ENCODE data around the gene EXOSC2.
A peak's percentile ranks its signal among the peaks of the same experiment; 100 is the strongest.

The EXOSC2 gene

DNA sequence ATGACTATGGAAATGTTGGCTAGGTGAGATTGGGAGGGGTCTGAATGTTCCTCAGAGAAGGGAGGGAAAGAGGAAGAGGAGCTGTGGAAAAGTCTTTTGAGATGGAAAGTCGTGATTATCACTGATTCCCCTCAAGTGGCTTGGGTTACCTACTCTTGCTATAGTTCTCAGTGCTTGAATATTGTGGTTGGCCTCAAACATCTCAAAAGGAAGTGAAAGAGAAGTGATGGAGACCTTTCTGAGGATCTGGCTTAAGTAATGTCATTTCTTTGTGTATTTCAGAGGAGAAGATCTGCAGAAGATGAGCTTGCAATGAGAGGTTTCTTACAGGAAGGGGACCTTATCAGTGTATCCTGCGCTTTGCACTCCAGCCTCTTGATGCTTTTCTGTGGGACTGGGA is 5.5 kb downstream of the EXOSC2 start:
- no peak for DNase-seq

DNA sequence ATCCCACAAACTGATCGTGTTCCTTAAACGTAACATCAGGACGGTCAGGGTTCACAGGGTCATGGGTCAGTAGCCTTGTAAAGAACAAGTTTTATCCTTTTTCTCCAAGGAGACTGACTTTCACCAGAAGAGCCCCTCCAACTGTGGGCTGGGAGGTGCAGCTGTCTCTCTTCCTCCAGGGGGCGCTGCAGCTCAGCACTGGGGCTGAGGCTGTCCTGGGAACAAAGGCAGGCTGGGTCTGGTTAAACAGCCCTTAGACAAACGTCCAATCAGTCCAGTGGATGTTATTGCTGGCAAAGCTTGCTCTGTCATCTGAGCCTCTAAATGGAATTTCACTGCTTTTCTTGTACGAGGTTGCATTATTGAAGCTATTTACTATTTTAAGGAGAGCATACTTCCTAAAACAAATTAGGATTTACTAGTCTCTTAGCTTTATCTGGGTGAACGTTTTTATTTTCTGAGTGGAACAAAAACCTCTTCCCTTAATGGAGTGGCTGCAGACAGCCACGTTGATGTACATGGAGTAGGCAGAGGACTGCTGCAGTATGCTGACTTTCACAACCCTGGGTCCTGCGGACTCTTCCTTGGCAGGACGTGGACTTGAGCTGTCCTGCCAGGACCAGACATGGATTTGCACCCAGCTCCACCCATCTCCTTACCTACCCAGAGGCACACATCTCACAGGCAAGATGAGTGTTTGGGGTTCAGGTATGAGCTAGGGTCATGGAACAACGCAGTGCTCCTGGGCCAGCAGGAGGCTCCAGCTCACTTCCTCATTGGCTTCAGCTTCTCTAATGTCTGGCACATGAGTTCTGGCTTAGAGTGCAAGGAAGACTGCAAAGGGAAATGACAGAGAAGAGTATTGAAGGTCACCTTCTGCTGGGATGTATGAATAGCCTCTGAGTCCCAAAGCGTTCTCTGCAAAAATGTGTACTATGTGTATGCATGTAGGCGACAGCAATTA is 7.8 kb downstream of the EXOSC2 start:
- DNase-seq = peak; percentile 47 to 70

DNA sequence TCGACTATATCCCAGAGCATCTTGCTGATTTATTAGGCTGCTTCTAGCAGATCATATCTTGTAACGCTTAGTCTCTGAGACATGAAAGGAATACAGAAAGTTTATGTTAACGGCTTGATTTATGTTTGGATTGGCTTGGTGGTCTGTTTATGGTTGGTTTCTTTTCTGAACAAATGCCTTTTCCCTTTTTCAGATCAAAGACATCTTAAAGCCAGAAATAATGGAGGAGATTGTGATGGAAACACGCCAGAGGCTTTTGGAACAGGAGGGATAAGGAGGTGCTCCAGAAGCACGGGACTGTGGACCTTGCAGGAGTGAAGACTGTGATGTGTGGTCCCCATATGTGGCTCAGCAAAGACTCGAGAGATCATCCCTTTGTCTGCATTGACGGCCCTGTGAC is 9.9 kb downstream of the EXOSC2 start:
- DNase-seq = no peak

DNA sequence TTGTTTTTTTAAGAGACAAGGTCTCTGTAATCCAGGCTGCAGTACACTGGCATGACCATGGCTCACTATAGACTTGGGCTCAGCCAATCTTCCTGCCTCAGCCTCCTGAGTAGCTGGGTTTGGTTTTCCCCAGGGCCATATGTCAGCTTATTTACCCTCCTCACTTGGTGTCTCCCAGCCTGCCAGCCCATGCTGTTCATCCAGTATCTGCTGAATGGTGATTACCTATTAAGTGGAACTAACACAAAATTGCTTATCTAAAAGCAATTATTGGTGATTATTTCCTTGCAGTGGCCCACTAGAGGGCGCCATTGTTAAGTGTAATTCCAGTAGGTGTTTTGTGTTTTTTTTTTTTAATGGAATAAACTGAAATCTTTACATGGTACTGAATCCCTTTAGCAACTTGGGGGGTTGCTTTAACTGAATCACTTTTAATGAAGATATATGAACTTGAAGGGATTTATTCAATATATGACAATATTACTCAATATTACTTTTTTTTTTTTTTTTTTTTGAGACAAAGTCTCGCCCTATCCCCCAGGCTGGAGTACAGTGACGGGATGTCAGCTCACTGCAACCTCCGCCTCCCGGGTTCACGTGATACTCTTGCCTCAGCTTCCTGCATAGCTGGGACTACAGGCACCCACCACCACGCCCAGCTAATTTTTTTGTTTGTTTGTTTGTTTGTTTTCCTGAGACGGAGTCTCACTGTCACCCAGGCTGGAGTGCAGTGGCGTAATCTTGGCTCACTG is 13.8 kb downstream of the EXOSC2 start:
- DNase-seq = peak; percentile 51 to 64

DNA sequence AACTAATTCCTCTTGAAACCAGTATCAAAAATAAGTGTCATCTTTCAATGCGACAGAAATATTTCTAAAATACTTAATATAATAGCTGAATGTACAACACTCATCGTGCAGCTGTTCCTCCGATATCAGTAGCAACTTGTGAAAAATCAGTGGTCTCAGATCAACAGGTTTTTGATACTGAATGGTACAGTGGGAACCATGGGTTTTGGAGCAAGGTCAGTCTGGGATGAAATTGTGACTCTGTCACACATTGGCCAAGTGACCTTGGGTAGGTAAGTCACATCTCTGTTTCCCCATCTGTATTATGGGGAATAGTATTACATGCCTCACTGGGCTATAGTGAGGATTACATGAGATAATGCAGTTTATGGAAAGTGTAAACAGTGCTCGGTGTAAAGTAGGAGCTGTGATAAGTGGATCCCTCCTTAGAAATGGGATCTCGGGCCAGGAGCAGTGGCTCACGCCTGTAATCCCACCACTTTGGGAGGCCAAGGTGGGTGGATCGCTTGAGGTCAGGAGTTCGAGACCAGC is 17.3 kb downstream of the EXOSC2 start:
- no peak for DNase-seq

DNA sequence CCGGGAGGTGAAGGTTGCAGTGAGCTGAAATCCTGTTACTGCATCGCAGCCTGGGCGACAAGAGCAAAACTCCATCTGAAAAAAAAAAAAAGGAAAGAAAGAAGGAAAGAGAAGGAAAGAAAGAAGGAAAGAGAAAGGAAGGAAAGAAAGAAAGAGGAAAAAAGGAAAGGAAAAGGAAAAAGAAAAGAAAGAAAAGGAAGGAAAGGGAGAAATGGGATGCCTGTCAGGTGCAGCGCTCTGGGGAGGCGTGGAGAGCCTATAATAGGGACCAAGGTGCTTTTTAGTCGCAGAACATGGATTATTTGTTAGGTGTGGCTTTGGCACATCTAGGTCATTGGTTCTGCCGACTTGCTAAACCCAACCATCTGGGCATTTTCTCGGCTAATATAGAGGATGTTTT is 17.9 kb downstream of the EXOSC2 start:
- DNase-seq = no peak

DNA sequence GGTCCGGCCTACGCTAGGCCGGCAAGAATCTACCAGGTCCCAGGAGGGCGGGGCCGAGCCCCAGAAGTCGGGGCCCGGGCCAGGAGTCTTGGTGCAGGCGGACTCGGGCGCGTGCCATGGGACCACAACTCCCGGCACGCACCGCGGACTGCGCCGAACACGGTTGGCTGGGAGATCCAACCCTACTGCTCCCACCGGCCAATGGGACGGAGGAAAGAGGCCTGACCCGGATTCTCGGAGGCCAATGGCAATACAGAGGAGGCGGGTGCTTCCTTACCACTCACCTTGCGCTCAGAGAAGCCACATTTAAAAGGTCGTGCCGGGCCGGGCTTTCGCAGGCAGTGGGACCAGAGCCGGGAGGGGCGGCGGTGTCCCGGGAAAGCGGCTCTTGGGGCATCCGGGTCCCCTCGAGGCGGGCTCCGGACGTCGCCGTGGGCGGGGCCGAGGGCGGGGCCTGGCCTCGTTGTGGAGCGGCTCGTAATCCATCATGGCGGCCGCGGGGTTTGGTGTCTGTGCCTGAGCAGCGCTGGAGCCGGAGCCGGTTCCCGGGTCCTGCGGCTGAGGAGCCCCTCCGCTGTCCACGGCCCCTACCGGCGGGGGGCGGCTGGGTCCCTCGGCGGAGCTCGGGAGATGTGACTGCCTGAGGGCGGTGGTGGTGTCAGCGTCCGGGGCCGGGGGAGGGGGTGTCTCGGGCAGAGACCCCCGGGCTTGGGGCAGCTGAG is 19.1 kb downstream of the EXOSC2 start:
- DNase-seq = peak; percentile 91 to 96

DNA sequence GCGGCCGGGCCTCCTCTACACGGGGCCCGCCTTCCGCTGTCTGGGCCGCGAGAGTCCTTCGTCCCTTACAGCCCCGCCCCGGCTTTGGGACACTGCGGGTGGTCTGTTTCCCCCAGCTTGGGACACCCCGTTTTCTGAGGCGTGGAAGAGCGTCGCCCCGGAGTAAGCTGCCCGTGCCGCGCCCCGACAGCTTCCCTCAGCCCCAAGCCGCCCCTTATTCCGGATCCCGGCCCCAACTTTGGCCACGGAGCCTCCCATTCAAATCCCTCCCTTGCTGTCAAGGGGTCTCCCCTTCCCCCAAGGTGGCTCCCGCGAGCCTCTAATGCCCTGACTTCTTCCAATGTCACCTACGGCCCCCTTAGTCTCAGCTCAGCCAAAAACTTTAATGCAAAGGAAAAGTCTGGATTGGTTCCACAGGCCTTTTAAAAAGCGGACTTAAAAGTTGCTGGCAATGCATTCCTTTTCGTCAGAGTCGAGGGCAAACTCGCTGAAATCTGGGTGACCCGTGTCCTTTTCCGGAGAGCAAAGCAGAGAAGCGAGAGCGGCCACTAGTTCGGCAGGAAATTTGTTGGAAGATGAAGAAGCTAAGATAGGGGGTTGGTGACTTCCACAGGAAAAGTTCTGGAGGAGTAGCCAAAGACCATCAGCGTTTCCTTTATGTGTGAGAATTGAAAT is 19.8 kb downstream of the EXOSC2 start:
- no peak for DNase-seq

DNA sequence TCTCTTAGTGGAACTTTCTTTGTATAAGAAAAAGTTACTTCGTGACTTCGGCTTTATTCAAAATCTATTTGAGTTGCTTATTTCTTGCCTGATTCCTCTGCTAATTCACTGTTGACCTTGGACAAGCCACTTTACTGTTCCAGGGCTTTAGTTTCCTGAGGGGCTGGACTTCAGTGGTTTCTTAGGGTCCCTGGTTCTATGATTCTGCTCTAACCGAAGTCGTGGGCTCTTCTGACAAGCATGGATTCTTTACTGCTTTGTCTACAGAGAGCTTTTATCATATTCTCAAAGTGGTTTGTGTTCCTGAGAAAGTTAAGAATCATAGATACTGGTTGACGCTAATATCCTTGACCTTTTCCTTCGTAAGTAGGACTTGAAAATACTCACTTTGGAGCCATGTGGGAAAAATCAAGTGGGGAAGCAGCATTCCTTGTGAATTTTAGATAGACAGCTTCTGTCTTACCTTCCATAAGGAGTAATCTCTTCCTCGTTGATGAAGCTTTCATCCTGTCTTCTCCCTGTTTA is 21.1 kb downstream of the EXOSC2 start:
- DNase-seq = no peak

DNA sequence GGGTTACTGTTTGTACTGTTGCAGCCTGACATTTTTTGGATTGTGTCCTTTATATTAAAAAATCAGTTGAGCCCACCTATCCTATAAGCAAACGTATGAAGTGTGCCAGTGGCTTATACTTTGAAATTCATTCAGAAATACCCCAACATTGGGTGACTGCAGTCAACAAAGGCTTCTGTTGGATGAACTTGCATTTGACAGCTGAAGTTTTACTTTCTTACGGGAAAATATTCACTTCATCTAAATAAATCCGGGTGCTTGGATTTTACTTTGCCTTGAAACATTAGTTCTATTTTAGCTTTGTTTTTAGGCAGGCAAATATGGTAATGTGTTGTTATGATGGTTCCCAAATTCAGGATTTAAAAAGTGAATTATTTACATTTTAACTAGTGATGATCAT is 21.7 kb downstream of the EXOSC2 start:
- DNase-seq = no peak

DNA sequence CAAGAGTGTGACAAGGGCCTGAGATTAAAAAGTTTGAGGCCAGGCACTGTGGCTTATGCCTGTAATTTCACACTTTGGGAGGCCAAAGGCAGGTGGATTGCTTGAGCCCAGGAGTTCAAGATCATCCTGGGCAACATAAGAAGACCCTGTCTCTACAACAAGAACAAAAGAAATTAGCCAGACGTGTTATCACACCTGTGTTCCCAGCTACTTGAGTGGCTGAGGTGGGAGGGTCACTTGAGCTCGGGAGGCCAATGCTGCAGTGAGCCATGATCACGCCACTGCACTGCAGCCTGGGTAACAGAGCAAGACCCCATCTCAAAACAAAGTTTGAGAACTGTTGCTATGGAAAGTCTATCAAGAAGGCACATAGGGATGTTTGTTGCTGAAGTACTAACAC is 25.0 kb downstream of the EXOSC2 start:
- DNase-seq = no peak

DNA sequence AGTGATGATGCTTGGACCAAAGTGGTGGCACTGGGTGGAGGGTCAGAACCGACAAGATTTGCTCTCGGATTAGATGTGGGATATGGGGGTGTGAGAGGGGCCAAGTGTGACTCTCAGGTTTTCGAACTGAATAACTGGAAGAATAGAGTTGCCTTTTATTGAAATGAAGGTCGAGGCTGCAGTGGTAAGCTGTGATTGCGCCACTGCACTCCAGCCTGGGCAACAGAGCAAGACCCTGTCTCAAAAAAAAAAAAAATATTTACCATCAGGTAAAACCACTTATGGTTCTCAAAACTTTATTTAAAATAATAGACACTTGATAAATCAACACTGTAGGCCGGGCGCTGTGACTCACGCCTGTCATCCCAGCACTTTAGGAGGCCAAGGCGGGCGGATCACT is 27.2 kb downstream of the EXOSC2 start:
- DNase-seq = no peak

DNA sequence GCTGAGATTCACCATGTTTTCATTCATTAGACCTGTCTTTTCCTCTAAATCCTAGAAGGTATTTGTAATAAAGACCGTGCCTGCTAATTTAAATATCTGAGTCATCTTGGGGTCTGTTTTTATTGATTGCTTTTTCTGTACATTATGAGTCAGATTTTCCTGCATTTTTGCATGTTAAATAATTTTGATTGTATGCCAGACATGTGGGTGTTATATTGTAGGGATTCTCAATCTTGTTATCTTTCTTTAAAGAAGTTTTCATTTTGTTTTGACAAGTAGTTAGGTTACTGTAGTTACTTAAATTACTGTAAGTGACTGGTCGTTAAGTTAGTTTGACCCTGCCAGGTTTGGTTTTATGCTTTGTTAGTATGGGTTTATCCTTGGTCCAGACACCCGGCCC is 35.1 kb downstream of the EXOSC2 start:
- no peak for DNase-seq

DNA sequence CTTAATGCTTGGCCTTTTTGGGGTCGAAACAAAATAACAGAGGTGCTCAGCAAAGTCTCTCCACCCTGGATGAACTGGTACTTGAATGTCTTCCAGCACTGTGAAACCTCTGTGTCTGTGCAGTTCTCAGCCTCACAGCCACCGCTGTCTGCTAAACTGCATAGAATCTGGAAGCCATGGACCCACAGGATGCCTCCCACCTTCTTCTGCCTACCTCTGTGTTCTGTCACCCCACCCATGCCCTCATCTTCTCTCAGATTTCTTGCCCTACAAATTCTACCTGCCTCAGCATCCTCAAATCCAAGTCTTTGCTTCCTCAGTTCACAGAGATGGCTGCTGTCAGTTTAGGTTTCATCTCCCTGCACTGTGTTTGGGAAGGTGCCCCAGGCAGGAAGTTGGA is 35.6 kb downstream of the EXOSC2 start:
- no peak for DNase-seq

DNA sequence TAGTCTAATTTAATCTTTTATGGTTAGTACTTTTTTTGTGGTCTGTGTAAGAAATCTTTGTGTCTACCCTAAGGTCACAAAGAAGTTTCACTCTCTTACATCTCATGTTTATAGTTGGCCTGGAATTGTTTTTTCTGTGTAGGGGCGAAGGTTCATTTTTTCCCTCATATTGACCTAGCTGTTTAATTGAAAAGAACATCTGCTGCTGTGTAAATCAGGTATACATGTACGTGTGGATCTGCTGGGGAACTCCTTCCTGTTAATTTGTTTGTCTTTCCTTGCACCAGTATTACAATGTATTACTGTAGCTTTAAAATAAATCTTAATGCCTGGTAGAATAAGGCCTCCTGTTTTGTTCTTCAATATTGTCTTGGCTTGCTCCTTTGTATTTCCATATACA is 37.8 kb downstream of the EXOSC2 start:
- no peak for DNase-seq

DNA sequence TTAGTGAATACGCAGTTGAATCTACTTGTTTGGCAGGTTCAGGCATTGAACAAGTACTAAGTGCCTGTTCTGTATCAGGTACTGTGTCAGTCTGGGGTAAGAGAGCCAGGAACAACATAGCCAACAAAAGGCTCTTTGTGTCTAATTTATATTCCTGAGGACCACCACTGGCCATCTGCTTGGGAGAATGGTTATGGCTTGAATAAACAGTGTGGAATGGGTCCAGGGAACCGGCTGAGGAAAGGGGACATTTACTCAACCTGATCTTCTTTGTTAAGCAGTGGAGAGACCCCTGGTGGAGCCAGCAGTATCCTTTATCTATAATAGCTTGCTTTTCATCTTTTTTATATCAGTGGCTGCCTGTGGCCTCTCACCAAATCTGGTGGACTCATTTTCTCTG is 38.6 kb downstream of the EXOSC2 start:
- DNase-seq = no peak

DNA sequence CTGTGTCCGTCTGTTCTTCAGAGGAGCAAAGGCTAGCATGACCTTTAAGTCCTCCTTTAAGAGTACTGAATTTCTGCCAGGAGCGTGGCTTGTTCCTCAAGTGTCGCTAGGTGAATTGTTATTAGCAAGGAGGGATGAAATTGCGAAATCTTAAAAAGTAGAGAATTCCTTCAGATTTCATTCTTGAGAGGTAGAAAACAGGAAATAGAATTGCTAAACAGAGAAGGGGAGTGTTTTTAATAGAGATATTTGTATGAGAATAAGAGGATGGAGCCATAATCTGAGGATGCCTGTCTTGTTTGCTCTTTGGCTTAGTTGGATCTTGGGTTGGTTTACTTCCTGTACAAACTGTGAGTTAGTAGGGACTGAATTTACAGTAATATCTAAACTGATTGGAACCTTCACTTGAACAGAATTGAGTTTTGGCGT is 39.2 kb downstream of the EXOSC2 start:
- no peak for DNase-seq

DNA sequence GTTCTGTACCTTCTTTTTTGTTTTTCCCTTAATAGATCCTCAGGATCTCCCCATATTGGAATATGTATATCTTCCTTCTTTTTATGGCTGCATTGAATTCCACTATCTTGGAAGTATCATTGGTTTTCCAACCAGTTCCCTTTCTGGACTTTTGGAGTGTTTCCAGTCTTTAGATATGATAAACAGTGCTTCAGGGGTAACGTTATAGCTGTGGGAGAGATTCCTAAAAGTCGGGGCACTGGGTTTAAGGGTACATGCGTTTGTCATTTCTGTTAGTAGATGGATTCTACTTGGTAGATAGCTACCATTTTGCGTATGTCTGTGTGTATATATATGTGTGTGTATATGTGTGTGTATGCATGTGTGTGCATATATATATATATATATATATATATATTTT is 42.0 kb downstream of the EXOSC2 start:
- DNase-seq = no peak

DNA sequence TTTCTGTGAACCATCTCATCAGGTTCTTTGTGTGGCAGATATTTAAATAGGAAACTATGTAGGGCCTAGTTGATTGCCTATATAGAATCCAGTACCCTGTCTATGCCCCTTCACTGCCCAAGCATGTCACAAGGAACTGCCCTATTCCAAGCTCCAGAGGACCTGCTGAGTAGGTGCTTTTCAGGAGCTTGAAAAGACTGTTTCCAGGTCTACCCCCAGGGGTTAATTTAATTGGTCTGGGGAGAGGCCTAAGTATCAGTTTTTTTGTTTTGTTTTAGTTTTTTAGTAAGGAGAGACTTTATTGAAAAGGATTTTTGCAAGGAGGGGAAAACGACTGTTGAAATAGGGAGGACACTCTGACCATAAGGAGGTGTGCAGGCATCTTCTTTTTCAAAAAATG is 43.3 kb downstream of the EXOSC2 start:
- no peak for DNase-seq

DNA sequence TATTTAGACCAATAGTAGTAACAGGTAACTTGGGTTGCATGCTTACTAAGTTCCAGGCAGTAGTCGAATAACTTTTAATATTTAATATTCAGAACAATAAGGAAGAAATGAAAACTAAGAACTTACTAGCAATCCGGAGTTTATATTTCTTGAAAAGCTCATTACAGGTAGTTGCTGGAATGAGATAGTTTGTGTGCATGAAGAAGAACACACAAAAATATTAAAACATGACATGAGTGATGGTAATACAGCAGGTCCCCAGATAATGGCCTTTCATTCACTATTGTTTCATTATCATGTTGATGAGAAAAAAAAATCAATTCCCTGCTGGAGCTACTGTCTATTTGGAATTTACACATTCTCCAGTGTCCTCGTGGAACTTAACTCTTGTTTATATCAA is 44.7 kb downstream of the EXOSC2 start:
- DNase-seq = no peak

DNA sequence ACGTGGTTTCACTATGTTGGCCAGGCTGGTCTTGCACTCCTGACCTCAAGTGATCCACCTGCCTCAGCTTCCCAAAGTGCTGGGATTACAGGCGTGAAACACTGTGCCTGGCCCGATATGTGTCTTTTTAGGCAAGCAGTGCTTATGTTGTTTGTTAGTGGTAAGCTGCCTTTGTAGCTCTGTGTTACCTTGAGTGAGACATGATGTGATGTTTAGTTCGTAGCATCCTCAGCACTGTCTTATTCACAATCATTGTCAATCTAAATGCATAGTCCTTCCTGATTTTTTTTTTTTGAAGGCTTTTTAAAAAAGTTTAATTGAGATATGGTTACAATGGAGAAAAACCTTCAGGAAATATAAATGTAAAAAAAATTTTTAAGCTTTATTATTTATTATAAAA is 45.5 kb downstream of the EXOSC2 start:
- DNase-seq = no peak

Data from stimulated activated CD4-positive, alpha-beta T cell treated with anti-CD3 and anti-CD28 coated beads, Interleukin-4, amount 100 ng/mL, for 4 hours (primary cell).